Tibial nerve (tissue), 4 donors: ENCODE data around the gene KAZN.

ENCODE experiments used
- EP300 ChIP-seq, 2 donors: sonication (generic); formaldehyde crosslinking; IDR thresholded peaks; one replicate each; pipeline ENCODE4 v1.6.1; 2017; ENCODE audit warnings: antibody characterized with exemption in 2 of 2, mild to moderate bottlenecking in 1 of 2
- POLR2A ChIP-seq, 2 donors: fragments of 450-650 bp; IDR thresholded peaks; one replicate each; pipeline ENCODE4 v1.6.1; 2017; ENCODE audit warnings: antibody characterized with exemption in 2 of 2, mild to moderate bottlenecking in 2 of 2, moderate library complexity in 2 of 2
- TF ChIP-seq, protein P1 (sequence below), 5 experiments: fragments of 200-600 bp in 3 of 5; fragments of 450-650 bp in 2 of 5; sonication (generic) in 3 of 5; IDR thresholded peaks; one replicate each; pipeline ENCODE4 v1.5.1; 2016 to 2019; ENCODE audit warnings: antibody characterized with exemption in 5 of 5, mild to moderate bottlenecking in 3 of 5, moderate library complexity in 2 of 5

DNA sequence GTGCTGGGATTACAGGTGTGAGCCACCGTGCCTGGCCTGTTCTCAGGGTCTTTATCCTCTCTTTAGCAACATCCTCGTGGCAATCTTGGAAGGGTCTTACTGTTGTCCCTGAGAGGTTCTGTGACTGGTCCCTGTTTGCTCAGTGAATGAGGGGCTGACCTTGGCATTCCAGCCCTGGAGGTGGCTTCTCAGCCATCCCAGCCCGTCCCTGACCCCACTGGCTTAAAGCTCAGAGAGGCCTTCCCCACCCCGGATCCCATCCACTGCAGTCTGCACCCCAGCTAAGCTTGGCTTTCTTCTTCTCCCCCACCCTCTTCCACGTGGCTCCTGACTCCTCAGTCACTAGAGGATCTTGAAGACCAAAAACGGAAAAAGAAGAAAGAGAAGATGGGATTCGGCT lies 466.8 kb downstream of the KAZN start:
- TF ChIP-seq, protein P1, sequence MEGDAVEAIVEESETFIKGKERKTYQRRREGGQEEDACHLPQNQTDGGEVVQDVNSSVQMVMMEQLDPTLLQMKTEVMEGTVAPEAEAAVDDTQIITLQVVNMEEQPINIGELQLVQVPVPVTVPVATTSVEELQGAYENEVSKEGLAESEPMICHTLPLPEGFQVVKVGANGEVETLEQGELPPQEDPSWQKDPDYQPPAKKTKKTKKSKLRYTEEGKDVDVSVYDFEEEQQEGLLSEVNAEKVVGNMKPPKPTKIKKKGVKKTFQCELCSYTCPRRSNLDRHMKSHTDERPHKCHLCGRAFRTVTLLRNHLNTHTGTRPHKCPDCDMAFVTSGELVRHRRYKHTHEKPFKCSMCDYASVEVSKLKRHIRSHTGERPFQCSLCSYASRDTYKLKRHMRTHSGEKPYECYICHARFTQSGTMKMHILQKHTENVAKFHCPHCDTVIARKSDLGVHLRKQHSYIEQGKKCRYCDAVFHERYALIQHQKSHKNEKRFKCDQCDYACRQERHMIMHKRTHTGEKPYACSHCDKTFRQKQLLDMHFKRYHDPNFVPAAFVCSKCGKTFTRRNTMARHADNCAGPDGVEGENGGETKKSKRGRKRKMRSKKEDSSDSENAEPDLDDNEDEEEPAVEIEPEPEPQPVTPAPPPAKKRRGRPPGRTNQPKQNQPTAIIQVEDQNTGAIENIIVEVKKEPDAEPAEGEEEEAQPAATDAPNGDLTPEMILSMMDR (IDR thresholded peaks at IDR 0.05): no peak
- no peak for TF ChIP-seq POLR2A (IDR thresholded peaks at IDR 0.05)
- no peak for TF ChIP-seq EP300 (IDR thresholded peaks at IDR 0.05)
